ENCODE data around the gene MTX1.

The MTX1 gene

GRCh38 chr1:155176544-155177071 lies 31.9 kb upstream of the MTX1 start:
- Histone ChIP-seq H3K4me1 (ENCODE audit: control insufficient read depth, low read depth, low read length) (peaks cover 11% of the 10 kb centered on the region), H3K9me3 (ENCODE audit: control insufficient read depth, low read depth, low read length) (no peaks in the 10 kb centered on the region), H3K4me3 (ENCODE audit: low read length) (no peak overlapping the region), H3K9ac (ENCODE audit: low read length) (no peak overlapping the region), H3K27ac (ENCODE audit: low read length) (no peak overlapping the region), H3K36me3 (ENCODE audit: control insufficient read depth, low read depth, low read length) (peaks cover 32% of the 10 kb centered on the region), H3K27me3 (ENCODE audit: control insufficient read depth, insufficient read depth, low read length) (no peaks in the 10 kb centered on the region)

GRCh38 chr1:155177192-155177917 lies 31.1 kb upstream of the MTX1 start:
- no peak overlapping the region for H3K4me3 ChIP-seq (ENCODE audit: low read length)
- no peaks in the 10 kb centered on the region for H3K9me3 ChIP-seq (ENCODE audit: control insufficient read depth, low read depth, low read length)
- H3K9ac ChIP-seq (ENCODE audit: low read length) = no peak overlapping the region
- no peak overlapping the region for H3K27ac ChIP-seq (ENCODE audit: low read length)
- H3K4me1 ChIP-seq (ENCODE audit: control insufficient read depth, low read depth, low read length) = peaks cover 6% of the 10 kb centered on the region
- H3K36me3 ChIP-seq (ENCODE audit: control insufficient read depth, low read depth, low read length) = peaks cover 35% of the 10 kb centered on the region
- H3K27me3 ChIP-seq (ENCODE audit: control insufficient read depth, insufficient read depth, low read length) = no peaks in the 10 kb centered on the region

- H3K27me3 ChIP-seq (ENCODE audit: control insufficient read depth, insufficient read depth, low read length) = no peaks in the 10 kb centered on the region
- H3K9ac ChIP-seq (ENCODE audit: low read length) = no peak overlapping the region
- H3K4me3 ChIP-seq (ENCODE audit: low read length) = no peak overlapping the region
- peaks cover 35% of the 10 kb centered on the region for H3K36me3 ChIP-seq (ENCODE audit: control insufficient read depth, low read depth, low read length)
- peaks cover 4% of the 10 kb centered on the region for H3K4me1 ChIP-seq (ENCODE audit: control insufficient read depth, low read depth, low read length)
- H3K9me3 ChIP-seq (ENCODE audit: control insufficient read depth, low read depth, low read length) = no peaks in the 10 kb centered on the region
- no peak overlapping the region for H3K27ac ChIP-seq (ENCODE audit: low read length)
Measured at GRCh38 chr1:155177918-155178281, 30.6 kb upstream of the MTX1 start.

- Histone ChIP-seq H3K4me3 (ENCODE audit: low read length) (no peak overlapping the region), H3K9me3 (ENCODE audit: control insufficient read depth, low read depth, low read length) (no peaks in the 10 kb centered on the region), H3K4me1 (ENCODE audit: control insufficient read depth, low read depth, low read length) (peaks cover 4% of the 10 kb centered on the region), H3K27me3 (ENCODE audit: control insufficient read depth, insufficient read depth, low read length) (no peaks in the 10 kb centered on the region), H3K27ac (ENCODE audit: low read length) (no peak overlapping the region), H3K9ac (ENCODE audit: low read length) (no peak overlapping the region), H3K36me3 (ENCODE audit: control insufficient read depth, low read depth, low read length) (peaks cover 39% of the 10 kb centered on the region)
Measured at GRCh38 chr1:155178441-155179111, 29.9 kb upstream of the MTX1 start.

- H3K27ac ChIP-seq (ENCODE audit: low read length) = no peak overlapping the region
- peaks cover 40% of the 10 kb centered on the region for H3K36me3 ChIP-seq (ENCODE audit: control insufficient read depth, low read depth, low read length)
- no peaks in the 10 kb centered on the region for H3K4me1 ChIP-seq (ENCODE audit: control insufficient read depth, low read depth, low read length)
Measured at GRCh38 chr1:155179112-155180031, 29.1 kb upstream of the MTX1 start.

GRCh38 chr1:155181371-155182051 lies 27.0 kb upstream of the MTX1 start:
- peaks cover 40% of the 10 kb centered on the region for H3K36me3 ChIP-seq (ENCODE audit: control insufficient read depth, low read depth, low read length)
- H3K9ac ChIP-seq (ENCODE audit: low read length) = no peak overlapping the region
- peaks cover 13% of the 10 kb centered on the region for H3K4me1 ChIP-seq (ENCODE audit: control insufficient read depth, low read depth, low read length)
- no peak overlapping the region for H3K4me3 ChIP-seq (ENCODE audit: low read length)
- no peaks in the 10 kb centered on the region for H3K27me3 ChIP-seq (ENCODE audit: control insufficient read depth, insufficient read depth, low read length)
- no peaks in the 10 kb centered on the region for H3K9me3 ChIP-seq (ENCODE audit: control insufficient read depth, low read depth, low read length)
- H3K27ac ChIP-seq (ENCODE audit: low read length) = no peak overlapping the region

More at GRCh38 chr1:155179112-155180031, 29.1 kb upstream of the MTX1 start:
- no peak overlapping the region for H3K4me3 ChIP-seq (ENCODE audit: low read length)
- no peaks in the 10 kb centered on the region for H3K9me3 ChIP-seq (ENCODE audit: control insufficient read depth, low read depth, low read length)
- H3K27me3 ChIP-seq (ENCODE audit: control insufficient read depth, insufficient read depth, low read length) = no peaks in the 10 kb centered on the region
- H3K9ac ChIP-seq (ENCODE audit: low read length) = no peak overlapping the region

- no peaks in the 10 kb centered on the region for H3K27me3 ChIP-seq (ENCODE audit: control insufficient read depth, insufficient read depth, low read length)
- H3K4me1 ChIP-seq (ENCODE audit: control insufficient read depth, low read depth, low read length) = peaks cover 15% of the 10 kb centered on the region
- H3K4me3 ChIP-seq (ENCODE audit: low read length) = no peak overlapping the region
- H3K9me3 ChIP-seq (ENCODE audit: control insufficient read depth, low read depth, low read length) = no peaks in the 10 kb centered on the region
- H3K27ac ChIP-seq (ENCODE audit: low read length) = no peak overlapping the region
- peaks cover 36% of the 10 kb centered on the region for H3K36me3 ChIP-seq (ENCODE audit: control insufficient read depth, low read depth, low read length)
- no peak overlapping the region for H3K9ac ChIP-seq (ENCODE audit: low read length)
Measured at GRCh38 chr1:155182052-155182550, 26.4 kb upstream of the MTX1 start.

- no peaks in the 10 kb centered on the region for H3K9me3 ChIP-seq (ENCODE audit: control insufficient read depth, low read depth, low read length)
- no peak overlapping the region for H3K27ac ChIP-seq (ENCODE audit: low read length)
- H3K36me3 ChIP-seq (ENCODE audit: control insufficient read depth, low read depth, low read length) = peaks cover 23% of the 10 kb centered on the region
- no peaks in the 10 kb centered on the region for H3K27me3 ChIP-seq (ENCODE audit: control insufficient read depth, insufficient read depth, low read length)
- H3K4me3 ChIP-seq (ENCODE audit: low read length) = no peak overlapping the region
- H3K9ac ChIP-seq (ENCODE audit: low read length) = no peak overlapping the region
- peaks cover 15% of the 10 kb centered on the region for H3K4me1 ChIP-seq (ENCODE audit: control insufficient read depth, low read depth, low read length)
Measured at GRCh38 chr1:155183775-155184221, 24.7 kb upstream of the MTX1 start.

- peaks cover 18% of the 10 kb centered on the region for H3K36me3 ChIP-seq (ENCODE audit: control insufficient read depth, low read depth, low read length)
- no peaks in the 10 kb centered on the region for H3K9me3 ChIP-seq (ENCODE audit: control insufficient read depth, low read depth, low read length)
- peaks cover 15% of the 10 kb centered on the region for H3K4me1 ChIP-seq (ENCODE audit: control insufficient read depth, low read depth, low read length)
- H3K27ac ChIP-seq (ENCODE audit: low read length) = no peak overlapping the region
- H3K9ac ChIP-seq (ENCODE audit: low read length) = no peak overlapping the region
- no peaks in the 10 kb centered on the region for H3K27me3 ChIP-seq (ENCODE audit: control insufficient read depth, insufficient read depth, low read length)
- no peak overlapping the region for H3K4me3 ChIP-seq (ENCODE audit: low read length)
Measured at GRCh38 chr1:155184351-155184811, 24.1 kb upstream of the MTX1 start.

GRCh38 chr1:155184835-155185782 lies 23.4 kb upstream of the MTX1 start:
- Histone ChIP-seq H3K4me3 (ENCODE audit: low read length) (no peak overlapping the region), H3K36me3 (ENCODE audit: control insufficient read depth, low read depth, low read length) (peaks cover 13% of the 10 kb centered on the region), H3K4me1 (ENCODE audit: control insufficient read depth, low read depth, low read length) (peaks cover 15% of the 10 kb centered on the region), H3K27ac (ENCODE audit: low read length) (no peak overlapping the region), H3K9ac (ENCODE audit: low read length) (no peak overlapping the region), H3K27me3 (ENCODE audit: control insufficient read depth, insufficient read depth, low read length) (no peaks in the 10 kb centered on the region), H3K9me3 (ENCODE audit: control insufficient read depth, low read depth, low read length) (no peaks in the 10 kb centered on the region)
